GM19438 (cell line): Measurements from ENCODE around the gene B4GALT1.

Experiments
- ATAC-seq: cut with Tn5 transposase; IDR thresholded peaks from one replicate; pipeline ENCODE4 v1.9.1; 2021; ENCODE audit warnings: low read depth; ENCODE audit not compliant: unreplicated experiment

Gene B4GALT1, protein sequence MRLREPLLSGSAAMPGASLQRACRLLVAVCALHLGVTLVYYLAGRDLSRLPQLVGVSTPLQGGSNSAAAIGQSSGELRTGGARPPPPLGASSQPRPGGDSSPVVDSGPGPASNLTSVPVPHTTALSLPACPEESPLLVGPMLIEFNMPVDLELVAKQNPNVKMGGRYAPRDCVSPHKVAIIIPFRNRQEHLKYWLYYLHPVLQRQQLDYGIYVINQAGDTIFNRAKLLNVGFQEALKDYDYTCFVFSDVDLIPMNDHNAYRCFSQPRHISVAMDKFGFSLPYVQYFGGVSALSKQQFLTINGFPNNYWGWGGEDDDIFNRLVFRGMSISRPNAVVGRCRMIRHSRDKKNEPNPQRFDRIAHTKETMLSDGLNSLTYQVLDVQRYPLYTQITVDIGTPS

DNA sequence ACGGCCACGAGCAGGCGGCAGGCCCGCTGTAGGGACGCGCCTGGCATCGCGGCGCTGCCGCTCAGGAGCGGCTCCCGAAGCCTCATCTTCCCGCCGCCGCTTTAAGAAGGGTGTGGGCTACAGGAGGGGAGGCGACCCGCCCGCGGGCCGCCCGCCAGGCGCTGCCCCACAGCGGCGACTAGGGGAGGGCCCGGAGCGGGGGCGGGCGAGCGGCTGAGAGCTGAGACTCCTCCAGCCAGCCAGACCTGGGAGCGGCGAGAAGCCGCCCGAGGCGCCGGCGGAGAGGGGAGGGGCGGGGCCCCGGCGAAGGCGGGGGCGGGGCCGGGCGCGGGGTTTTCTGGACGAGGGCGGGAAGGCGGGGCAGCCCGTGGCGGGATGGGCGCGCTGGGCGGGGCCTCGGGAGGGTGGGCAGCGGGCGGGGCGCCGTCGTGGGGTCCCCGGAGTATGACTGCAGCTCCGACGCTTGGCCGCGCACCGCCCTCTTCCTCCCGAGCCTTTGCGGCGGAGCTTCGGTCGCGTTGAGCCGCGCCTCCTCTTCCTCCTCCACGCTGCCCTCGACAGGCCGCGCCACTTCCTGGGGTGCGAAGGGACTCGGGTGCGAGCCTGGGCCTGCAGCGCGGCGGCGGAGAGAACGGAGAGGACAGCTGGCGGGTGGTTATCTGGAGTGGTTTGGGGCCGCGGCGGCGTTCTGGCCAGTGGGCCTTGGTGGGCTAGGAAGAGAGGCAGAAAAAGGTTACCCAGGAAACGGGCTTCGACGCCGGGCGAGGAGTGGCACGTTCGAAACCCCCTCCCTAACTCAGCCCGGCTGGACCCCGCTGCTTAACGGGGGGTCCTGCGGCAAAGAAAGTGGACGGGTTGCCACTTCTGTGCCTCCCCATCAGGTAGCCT, at the start of gene B4GALT1:
Gene B4GALT1 (minus strand): TSS at position 253 of the 888 bp plus-strand sequence. CDS start 167 bp downstream, at position 86.
- peak; percentile 54 for ATAC-seq

DNA sequence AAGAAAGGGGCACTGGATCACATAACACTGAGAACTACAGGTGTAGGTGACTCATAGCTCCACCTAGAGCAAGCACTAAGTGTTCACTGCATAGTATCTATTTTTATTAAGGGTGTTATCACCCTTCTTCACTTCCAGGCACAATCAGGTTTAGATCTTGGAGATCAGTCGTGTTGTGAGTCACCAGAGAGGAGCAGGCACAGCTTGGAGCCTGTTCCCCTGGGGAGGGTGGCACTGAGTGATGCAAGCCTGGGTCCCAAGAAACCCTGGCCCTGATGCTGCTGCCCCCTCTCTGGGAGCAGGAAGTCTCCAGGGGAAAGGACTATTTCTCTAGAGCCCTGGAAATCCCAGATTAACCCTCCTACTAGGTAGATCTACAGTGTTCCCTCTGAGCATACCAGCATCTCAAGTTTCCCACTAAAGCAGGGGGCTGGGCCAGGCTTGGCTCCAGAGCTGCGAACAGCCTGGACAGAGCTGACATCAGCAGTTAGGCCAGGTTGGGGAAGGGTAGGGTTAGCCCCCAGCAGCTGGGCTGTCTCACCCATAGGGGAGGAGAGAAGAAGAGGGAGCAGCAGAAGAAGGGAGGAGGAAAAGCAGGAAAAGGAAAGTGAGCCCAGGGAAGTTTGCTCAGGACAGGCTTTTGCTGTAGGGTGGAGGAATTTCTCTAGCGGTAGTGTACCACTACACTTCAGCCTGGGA, 44.7 kb upstream of the B4GALT1 start:
- ATAC-seq, result no peak

DNA sequence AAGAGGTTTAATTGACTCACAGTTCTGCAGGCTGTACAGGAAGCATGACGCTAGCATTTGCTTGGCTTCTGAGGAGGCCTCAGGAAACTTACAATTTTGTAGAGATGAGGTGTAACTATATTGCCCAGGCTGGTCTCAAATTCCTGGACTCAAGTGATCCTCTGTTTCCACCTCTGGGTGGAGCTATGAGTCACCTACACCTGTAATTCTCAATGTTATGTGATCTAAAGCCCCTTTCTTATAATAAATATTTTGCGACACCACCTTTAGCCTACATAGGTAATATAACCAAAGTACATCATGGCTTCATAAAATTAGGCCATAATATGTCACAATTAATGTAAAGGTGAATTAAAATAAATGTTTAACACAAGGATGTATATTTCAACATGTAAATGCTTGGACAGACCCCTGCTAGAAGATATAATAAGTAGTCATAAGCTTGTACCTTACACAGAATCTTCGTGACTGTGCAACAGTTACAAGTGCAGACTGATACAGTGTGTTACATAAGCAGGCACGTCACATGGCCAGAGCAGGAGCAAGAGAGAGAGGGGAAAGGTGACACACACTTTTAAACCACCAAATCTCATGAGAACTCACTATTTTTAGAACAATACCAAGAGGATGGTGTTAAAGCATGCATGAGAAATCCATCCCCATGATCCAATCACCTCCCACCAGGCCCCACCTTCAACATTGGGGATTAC, 43.0 kb upstream of the B4GALT1 start:
- no peak for ATAC-seq

DNA sequence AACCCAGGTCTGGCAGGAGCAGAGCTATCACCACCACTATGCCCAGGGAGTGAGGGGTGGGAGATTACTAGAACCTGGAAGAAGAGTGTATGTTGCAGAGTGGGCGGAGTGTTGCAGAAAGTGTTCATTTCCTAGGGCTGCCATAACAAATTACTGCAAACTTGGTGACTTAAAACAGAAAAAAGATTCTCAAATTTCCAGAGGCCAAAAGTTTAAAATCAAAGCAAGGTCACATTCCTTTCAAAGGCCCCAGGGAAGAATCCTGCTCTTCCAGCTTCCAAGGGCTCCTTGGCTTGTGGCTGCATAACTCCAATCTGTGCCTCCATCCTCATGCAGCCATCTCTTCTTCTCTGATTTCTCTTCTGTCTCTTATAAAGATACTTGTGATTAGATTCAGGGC, 42.3 kb upstream of the B4GALT1 start:
- ATAC-seq, result no peak

DNA sequence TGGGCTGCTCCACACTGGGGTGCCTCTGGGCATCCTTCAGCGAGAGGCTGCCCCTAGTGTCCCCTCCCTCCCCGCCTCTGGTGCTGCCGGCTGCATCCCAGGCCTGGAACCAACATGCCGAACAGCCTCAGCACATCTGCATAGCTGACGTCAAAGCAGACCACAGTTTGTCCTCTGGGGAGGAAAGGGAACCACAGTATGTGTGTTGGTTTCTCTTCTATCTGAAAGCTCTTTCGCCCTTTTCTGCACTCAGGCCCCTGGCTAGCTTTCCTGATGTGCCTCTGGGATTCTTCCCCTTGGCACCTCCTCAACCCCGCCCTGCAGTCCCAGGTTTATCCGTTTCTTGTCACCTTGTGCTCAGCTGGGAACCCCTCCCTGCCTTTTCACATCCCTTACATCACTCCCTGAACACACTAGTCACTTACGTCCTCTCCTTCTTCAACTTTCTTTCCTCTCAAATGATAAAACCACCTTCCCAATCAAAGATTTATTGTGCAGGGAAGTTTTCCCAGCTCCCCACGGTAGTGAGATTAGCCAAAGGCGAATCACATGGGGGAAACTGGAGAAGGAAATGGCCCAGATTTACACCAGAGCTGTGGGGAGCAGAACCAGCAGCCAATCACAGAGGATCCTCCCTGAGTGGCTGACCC, 35.5 kb upstream of the B4GALT1 start:
- ATAC-seq, result peak; percentile 99

DNA sequence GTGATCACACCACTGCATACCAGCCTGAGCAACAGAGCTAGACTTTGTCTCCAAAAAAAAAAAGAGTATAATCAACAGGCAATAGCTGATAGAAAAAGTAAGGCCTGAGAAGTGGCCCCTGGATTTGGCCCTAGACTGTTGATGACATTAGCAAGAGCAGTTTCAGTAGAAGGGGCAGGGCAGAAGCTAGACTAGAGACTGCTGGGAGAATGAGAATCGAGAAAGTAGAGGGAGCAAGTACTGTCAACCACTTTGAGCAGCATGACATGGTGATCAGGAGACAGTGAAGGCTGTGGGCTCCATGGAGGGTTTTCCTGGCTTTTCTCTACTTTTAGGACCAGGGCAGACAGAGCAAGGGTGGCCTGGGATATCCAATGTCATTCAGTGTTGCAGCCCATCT, 34.9 kb upstream of the B4GALT1 start:
- peak; percentile 69 for ATAC-seq

DNA sequence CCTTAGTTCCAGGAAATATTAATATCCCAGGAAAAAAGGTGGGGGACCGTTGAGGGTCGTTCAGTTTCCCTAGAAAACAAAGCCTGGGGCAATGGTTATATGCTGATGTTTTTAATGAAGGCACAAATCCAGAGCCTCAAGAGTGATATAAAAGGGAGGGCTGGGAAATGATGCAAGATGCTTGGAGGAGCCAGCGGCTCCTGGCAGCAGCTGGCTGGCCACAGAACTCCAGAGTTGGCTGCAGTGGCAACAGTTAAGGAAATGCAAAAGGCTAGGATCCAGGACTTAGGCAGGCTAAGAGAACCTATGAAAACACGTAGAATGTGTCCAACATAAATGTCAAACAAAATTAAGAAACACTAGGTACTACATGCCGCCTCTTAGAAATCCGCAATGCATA, 31.0 kb upstream of the B4GALT1 start:
- ATAC-seq, result no peak

DNA sequence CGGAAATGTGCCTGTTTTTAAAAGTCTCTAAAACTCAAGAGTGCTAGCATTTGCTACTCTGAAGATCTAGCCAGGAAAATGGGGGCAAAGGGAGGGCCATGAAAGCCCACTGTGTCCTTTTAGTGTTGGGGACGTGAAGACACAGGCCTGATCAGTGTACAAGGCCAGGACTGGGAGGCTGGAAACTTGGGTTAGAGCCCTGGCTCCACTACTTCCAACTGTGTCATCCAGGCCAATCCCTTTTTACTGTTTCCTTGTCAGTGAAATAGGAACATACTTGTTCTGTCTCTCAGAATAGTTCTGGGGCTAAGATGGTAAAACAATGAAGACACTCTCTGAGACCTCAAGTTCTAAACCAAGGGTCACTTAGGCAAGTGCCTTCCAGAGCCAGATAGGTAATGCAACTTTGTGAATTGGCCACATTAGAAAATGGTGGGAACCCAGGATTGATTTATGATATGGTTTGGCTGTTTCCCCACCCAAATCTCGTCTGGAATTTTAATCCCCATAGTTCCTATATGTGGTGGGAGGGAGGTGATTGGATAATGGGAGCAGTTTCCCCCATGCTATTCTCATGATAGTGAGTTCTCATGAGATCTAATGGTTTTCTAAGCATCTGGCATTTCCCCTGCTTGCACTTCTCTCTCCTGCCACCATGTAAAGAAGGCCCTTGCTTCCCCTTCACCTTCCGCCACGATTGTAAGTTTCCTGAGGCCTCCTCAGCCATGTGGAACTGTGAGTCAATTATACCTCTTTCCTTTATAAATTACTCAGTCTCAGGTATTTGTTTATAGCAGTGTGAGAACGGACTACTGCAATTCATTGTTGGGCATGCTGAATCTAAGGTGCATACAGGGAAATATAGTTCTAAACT, 30.4 kb upstream of the B4GALT1 start:
- no peak for ATAC-seq

DNA sequence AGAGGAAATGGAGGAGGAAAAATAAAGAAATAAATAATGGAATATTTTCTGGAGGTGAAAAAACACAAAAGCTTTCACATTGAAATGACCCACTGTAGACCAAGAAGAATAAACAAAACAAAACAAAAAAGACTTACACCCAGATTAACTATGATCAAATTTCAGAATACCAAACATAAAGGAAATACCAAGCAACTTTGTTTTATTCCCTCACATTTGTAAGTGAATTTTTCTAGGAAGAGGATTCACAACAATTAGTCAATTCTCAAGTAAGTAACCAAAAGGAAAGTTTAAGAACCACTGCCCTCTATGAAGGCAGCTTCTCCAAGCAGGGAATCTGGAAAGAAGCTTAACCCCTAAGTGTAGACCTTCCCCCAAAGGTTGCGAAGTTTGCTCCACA, 29.6 kb upstream of the B4GALT1 start:
- ATAC-seq, result no peak

DNA sequence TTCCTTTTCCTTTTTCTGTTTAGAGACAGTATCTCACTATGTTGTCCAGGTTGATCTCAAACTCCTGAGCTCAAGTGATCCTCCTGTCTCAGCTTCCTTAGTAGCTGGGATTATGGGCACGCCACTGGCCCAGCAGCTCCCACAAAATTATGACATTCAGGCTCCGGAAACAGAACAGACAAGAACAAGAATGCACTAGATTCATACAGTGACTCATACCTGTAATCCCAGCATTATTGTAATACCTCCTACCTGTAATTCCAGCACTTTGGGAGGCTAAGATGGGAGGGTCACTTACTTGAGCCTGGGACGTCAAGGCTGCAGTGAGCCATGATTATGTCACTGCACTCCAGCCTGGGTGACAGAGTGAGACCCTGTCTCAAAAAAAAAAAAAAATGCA, 26.7 kb upstream of the B4GALT1 start:
- ATAC-seq, result no peak

DNA sequence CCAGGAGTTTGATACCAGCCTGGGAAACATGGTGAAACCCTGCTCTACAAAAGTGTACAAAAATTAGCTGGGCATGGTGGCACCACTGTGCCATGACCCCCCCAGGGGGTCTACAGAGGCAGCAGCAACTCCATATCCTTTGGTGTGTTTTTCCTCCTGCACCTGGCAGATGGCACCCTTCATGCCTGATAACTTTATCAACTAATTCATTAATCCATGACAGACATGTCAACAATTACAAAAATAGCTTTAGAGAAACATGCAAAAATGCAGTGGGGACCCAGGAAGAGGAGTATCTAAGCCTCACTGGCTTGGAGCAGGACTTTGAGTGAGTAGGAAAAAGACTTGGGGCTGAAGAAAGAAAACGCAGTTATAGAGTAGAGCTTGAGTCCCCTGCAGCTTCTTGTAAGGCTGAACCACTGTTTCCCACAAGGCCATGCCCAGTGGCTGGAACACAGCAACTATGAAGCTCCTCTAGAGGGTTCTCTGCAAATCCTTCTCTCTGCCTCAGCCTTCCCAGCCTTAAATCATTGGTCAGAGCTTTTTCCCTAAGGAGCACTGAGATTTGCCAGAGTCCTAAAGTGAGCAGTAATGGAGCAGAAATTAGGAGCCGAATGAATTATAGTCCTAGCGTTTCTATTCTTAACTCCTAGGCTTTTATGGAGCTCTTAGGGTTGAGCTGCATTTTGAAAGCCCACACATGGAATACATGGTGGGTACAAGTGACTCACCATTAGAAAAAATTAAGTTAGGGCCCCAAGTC, 25.5 kb upstream of the B4GALT1 start:
- ATAC-seq, result no peak

DNA sequence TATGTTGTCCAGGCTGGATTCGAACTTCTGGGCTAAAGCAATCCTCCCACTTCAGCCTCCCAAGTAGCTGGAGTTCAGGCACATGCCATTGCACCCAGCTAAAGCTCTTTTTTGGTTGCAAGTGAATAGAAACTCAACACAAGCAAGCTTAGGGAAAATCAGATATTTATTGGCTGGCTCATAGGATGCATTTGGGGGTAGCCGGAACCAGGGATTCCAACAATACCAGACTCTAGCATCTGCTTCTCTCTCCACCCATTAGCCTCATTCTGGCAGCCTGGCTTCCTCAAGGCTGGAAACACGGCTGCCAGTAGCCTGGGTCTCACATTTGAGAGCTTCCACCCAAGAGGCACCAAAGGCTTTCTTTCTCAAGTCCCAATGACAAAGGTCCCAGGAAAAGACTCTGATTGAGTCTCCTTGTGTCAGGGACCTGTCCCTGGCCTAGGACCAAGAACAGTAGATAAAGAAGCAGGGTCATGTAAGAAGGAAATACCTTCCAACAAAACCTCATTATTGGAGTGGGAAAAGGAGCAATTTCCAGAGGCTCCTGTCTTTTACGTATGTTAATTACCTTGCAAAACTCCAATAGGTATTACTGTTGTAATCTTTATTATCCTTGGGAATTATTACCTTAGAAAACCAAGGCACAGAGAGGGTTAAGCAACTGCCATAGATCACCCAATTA, 23.0 kb upstream of the B4GALT1 start:
- no peak for ATAC-seq

DNA sequence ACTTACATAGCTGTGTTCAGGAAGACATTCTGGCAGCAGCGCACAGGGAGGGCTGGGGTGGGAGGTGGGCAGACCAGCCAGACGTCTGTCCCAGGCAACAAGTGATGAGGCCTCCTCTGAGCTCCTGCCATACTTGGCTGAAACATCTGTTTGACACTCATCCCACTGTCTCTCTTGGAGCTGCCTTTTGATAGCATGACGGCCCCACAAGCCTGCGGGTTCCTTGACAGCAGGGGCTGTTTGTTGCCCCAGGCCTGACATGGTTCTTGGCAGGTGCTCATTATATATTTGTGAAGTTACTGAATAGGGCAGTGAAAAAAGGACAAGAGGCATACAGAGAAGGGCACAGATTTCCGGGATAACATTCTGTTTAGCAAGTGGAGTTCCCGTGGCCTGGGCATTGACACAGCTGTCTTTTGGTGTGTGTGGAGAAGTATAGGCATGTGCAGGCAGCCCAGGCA, 22.2 kb upstream of the B4GALT1 start:
- no peak for ATAC-seq

DNA sequence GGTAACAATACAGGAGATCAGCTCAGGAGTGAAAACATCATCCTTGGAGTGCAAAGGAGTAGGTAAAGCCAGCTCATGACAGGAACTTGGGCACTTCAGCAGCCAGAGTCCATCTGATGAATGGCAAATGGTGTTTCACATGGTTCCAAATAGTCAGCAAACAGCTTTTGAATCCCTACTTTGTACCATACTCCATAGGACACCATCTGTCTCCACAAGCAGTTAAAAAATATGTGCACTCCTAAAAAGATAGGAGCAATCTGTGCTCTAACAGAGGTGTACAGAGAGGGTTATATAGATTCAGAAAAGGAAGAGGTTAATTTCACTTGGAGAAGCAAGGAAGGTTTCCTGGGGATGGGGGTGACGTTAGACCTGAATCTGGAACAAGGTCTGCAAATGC, 21.6 kb upstream of the B4GALT1 start:
- ATAC-seq, result no peak

DNA sequence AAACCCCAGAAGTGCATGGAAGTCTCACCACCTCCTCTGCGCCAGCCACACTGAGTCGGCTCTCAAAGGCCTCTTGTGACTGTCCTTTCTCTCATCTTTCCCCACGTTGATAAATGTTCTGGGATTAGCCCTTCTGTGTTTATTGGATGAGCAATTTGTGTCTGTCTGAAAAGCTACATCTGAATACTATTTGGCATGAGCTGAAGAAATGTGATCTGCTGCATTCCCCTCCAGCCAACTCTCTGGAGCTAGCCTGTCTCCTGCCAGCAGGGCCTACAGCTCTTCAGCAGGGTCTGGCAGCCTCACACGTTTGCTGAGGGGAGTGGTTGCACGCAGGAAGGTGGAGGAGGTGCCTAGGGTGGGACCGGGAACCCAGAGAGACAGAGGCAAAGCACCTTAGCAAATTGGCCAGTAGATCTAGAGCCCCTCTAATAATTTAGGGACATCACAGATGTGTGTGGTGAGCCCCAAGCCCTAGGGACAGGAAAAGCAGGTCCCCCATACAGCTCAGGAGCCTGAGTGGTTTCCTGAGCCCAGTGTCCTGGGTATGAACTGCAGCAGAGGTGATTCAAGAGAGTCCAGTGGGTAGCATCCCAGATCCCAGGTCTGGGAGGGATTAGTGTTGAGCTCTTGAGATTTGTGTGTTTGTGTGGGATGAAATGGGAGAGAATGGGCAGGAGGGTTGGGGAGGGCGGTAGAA, 20.5 kb upstream of the B4GALT1 start:
- ATAC-seq, result no peak

DNA sequence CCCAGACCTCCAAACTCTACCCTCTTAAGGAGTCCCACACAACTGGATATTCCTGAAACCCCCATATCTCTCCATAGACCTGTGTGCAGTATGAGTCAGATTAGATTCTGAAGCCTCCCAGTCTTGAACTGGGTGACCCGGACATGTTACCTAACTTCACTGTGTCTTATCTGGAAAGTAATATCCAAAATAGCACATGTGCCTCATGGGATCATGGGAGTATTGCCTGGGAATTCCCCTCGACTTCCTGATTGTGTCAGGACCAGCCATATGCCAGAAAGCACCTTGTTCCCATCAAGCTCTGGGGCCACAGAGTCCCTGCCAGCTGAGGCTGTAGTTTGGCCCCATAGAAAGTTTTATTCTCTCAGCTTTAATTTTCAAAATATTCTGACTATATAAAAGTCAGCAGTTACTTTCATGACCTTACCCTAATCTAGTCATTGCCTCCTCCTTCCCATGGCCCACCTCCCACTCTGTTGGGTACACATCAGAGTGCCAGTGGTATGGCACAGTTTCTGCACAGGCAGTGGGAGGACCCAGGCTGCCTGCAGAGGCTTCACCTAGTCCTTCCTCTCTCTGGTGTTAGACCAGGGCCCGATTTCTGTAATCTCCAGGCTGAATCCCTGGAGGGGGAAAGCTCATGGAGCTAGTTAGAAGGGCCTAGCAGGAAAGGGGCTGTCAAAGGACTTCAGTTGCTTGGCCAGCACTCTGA, 19.5 kb upstream of the B4GALT1 start:
- ATAC-seq, result no peak
